Measurements from ENCODE around the gene FANCE.

Gene FANCE

DNA sequence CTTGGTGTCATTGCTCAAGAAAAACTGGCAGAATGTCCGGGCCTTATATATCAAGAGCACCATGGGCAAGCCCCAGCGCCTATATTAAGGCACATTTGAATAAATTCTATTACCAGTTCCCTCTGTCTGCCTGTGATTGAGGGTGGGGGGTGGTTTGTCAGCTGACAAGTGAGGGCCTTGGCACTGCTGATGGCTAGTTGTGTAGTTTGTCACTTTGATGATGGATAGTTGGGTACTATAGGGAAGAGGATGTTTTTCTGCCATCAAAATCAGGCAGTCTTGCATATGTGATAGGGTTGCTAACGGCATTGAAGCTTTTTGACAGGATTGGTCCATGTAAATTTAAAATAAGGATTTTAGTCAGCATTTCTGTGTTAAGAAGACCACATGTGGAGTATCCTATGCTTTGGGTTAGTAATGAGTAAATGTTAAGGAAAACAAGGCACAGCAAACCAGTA lies 18.6 kb downstream of the FANCE start:
- H3K4me1 ChIP-seq (ENCODE audit: insufficient read depth, poor library complexity, severe bottlenecking) = peaks cover 14% of the 10 kb centered on the region
- no peaks in the 10 kb centered on the region for H3K9me3 ChIP-seq (ENCODE audit: severe bottlenecking)
- TF ChIP-seq, protein P1, sequence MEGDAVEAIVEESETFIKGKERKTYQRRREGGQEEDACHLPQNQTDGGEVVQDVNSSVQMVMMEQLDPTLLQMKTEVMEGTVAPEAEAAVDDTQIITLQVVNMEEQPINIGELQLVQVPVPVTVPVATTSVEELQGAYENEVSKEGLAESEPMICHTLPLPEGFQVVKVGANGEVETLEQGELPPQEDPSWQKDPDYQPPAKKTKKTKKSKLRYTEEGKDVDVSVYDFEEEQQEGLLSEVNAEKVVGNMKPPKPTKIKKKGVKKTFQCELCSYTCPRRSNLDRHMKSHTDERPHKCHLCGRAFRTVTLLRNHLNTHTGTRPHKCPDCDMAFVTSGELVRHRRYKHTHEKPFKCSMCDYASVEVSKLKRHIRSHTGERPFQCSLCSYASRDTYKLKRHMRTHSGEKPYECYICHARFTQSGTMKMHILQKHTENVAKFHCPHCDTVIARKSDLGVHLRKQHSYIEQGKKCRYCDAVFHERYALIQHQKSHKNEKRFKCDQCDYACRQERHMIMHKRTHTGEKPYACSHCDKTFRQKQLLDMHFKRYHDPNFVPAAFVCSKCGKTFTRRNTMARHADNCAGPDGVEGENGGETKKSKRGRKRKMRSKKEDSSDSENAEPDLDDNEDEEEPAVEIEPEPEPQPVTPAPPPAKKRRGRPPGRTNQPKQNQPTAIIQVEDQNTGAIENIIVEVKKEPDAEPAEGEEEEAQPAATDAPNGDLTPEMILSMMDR (IDR thresholded peaks at IDR 0.05; ENCODE audit: poor library complexity, severe bottlenecking) = no peak
- H3K36me3 ChIP-seq (ENCODE audit: low read depth) = peaks cover 85% of the 10 kb centered on the region
- H3K4me3 ChIP-seq (ENCODE audit: severe bottlenecking) = peak overlapping the region; percentile 98
- DNase-seq (ENCODE audit: low spot score) = no peak
- peak overlapping the region; percentile 91 for H3K27ac ChIP-seq (ENCODE audit: poor library complexity, severe bottlenecking)
- H3K27me3 ChIP-seq (ENCODE audit: insufficient read depth, poor library complexity, severe bottlenecking) = no peaks in the 10 kb centered on the region
- ATAC-seq (ENCODE audit: low read depth) = no peak

DNA sequence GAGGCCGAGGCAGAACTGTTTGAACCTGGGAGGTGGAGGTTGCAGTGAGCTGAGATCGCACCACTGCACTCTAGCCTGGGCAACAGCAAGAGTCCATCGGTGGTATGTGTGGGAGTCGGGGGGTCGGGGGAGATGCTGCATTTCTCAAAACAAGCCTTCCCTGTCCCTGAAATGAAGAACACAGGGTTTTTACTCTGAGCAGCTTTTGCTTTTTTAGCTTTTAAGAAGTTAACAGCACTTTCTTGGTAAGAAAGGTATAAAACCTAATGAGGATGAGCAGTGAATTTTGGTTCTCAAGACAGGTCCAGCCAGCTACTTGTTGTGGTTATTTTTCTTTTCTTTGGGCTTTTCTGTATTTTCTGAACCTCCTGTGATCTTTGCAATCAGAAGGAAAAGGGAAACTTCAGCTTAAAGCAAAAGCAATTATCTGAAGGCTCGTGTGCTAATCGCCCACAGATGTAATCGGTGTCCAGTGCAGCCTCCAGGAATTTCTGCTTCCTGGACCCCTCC lies 19.8 kb downstream of the FANCE start:
- ATAC-seq (ENCODE audit: low read depth) = no peak
- H3K36me3 ChIP-seq (ENCODE audit: low read depth) = peaks cover 78% of the 10 kb centered on the region

DNA sequence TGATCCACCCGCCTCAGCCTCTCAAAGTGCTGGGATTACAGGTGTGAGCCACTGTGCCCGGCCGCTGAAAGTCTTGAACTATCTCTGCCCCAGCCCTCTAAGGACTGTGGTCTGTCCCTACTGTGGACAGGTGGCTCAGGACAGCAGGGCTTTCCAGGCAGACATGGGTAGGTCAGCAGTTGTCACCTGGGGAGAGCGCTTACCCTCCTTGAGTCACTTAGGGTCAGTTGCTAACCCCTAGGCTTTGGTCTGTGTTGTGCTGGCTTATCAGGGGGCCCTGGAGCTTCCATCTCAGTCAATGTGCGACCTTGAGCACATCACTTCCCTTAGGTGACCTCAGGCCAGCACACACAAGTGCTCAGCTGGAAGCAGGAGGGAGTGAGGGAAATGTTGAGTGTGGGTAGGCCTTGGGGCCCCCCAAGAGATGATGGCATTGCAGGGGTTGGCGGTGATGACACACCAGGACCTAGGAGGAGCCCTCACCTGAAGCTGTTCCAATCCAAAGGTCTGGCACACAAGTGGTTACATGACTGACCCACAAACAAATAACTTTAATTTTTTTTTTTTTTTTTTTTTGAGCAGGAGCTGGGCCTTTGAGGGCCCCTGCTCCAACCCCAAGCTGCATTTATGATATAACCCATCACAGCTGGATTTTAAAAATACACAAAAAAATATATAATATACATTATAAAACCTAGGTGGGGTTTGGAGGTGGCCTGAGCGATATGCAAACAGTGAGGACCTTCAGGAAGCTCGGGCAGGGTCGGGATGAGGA lies 21.1 kb downstream of the FANCE start:
- Histone ChIP-seq H3K36me3 (ENCODE audit: low read depth) (peaks cover 80% of the 10 kb centered on the region), H3K4me1 (ENCODE audit: insufficient read depth, poor library complexity, severe bottlenecking) (peaks cover 10% of the 10 kb centered on the region), H3K27ac (ENCODE audit: poor library complexity, severe bottlenecking) (peak overlapping the region; percentile 91), H3K9me3 (ENCODE audit: severe bottlenecking) (no peaks in the 10 kb centered on the region), H3K27me3 (ENCODE audit: insufficient read depth, poor library complexity, severe bottlenecking) (no peaks in the 10 kb centered on the region), H3K4me3 (ENCODE audit: severe bottlenecking) (no peak overlapping the region)
- TF ChIP-seq, protein P1 (IDR thresholded peaks at IDR 0.05; ENCODE audit: poor library complexity, severe bottlenecking) = no peak
- ATAC-seq (ENCODE audit: low read depth) = no peak
- no peak for DNase-seq (ENCODE audit: low spot score)

More for the DNA sequence above, 19.8 kb downstream of the FANCE start:
- no peak for DNase-seq (ENCODE audit: low spot score)
- no peaks in the 10 kb centered on the region for H3K9me3 ChIP-seq (ENCODE audit: severe bottlenecking)
- H3K4me1 ChIP-seq (ENCODE audit: insufficient read depth, poor library complexity, severe bottlenecking) = peaks cover 14% of the 10 kb centered on the region
- no peaks in the 10 kb centered on the region for H3K27me3 ChIP-seq (ENCODE audit: insufficient read depth, poor library complexity, severe bottlenecking)
- TF ChIP-seq, protein P1 (IDR thresholded peaks at IDR 0.05; ENCODE audit: poor library complexity, severe bottlenecking) = no peak
- H3K27ac ChIP-seq (ENCODE audit: poor library complexity, severe bottlenecking) = peak overlapping the region; percentile 91
- no peak overlapping the region for H3K4me3 ChIP-seq (ENCODE audit: severe bottlenecking)

DNA sequence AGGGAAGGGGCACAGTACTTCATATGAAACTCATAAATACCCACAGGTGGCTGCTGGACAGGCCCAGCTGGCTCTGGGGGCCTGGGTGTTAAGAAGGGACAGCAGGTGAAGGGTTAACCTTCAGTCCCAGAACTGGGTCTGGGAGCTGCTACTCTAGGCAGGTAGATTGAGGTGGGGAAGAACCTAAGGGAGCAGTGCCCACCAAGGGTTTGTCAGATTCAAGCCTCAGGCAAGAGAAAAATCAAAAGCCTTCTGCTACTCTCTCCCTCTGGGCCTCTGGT lies 21.7 kb downstream of the FANCE start:
- peak; percentile 7; the same call in 1 of the 3 replicates for ATAC-seq (ENCODE audit: low read depth)
- Histone ChIP-seq H3K27ac (ENCODE audit: poor library complexity, severe bottlenecking) (peak overlapping the region; percentile 91), H3K9me3 (ENCODE audit: severe bottlenecking) (no peaks in the 10 kb centered on the region), H3K36me3 (ENCODE audit: low read depth) (peaks cover 77% of the 10 kb centered on the region), H3K27me3 (ENCODE audit: insufficient read depth, poor library complexity, severe bottlenecking) (no peaks in the 10 kb centered on the region), H3K4me1 (ENCODE audit: insufficient read depth, poor library complexity, severe bottlenecking) (peaks cover 10% of the 10 kb centered on the region), H3K4me3 (ENCODE audit: severe bottlenecking) (no peak overlapping the region)
- DNase-seq (ENCODE audit: low spot score) = no peak
- TF ChIP-seq, protein P1 (IDR thresholded peaks at IDR 0.05; ENCODE audit: poor library complexity, severe bottlenecking) = no peak
